Astrocyte (in vitro differentiated cells and primary cell): ENCODE measurements around the gene GAPT. TPM values are rescaled to one million over a fixed set of nuclear protein-coding genes. Genes with fewer than 3 reads are reported as not detected.

Experiments
- DNase-seq: peaks from one replicate; pipeline ENCODE4 v3.0.0-alpha.2; 2010; ENCODE audit warnings: low read depth
- FAIRE-seq: peaks from 2 replicates; lab custom pipeline; 2011; peaks lifted over from hg19 to GRCh38; lab: Jason Lieb, UNC
- H2AFZ ChIP-seq: 2 replicates; pipeline ENCODE4 v1.6.0; 2012; ENCODE audit warnings: low read depth, low read length, inconsistent platforms
- H3K27ac ChIP-seq: 2 replicates; pipeline ENCODE4 v1.5.1; 2011; ENCODE audit warnings: low read depth, low read length, inconsistent platforms
- H3K27me3 ChIP-seq: 2 replicates; pipeline ENCODE4 v1.6.0; 2011; ENCODE audit warnings: low read length, inconsistent platforms; ENCODE audit not compliant: insufficient read depth
- H3K36me3 ChIP-seq: 2 replicates; pipeline ENCODE4 v1.5.1; 2011; ENCODE audit warnings: low read length, inconsistent platforms; ENCODE audit not compliant: insufficient read depth
- H3K4me1 ChIP-seq: 2 replicates; pipeline ENCODE4 v1.5.1; 2011; ENCODE audit warnings: low read length, inconsistent platforms; ENCODE audit not compliant: insufficient read depth
- H3K4me2 ChIP-seq: 2 replicates; pipeline ENCODE4 v1.6.0; 2012; ENCODE audit warnings: low read length, inconsistent platforms
- H3K4me3 ChIP-seq: 2 replicates; pipeline ENCODE4 v1.5.1; 2011; ENCODE audit warnings: low read depth, mild to moderate bottlenecking, low read length, inconsistent platforms; ENCODE audit not compliant: insufficient read depth
- H3K79me2 ChIP-seq: 2 replicates; pipeline ENCODE4 v1.6.0; 2012; ENCODE audit warnings: mild to moderate bottlenecking, low read length, inconsistent platforms; ENCODE audit not compliant: insufficient read depth
- H3K9ac ChIP-seq: 2 replicates; pipeline ENCODE4 v1.6.0; 2012; ENCODE audit warnings: mild to moderate bottlenecking, low read length, inconsistent platforms
- H3K9me3 ChIP-seq: 2 replicates; pipeline ENCODE4 v1.5.1; 2012; ENCODE audit warnings: low read depth, mild to moderate bottlenecking, low read length, inconsistent platforms; ENCODE audit not compliant: insufficient read depth
- H4K20me1 ChIP-seq: 2 replicates; pipeline ENCODE4 v1.6.0; 2012; ENCODE audit warnings: low read length, inconsistent platforms; ENCODE audit not compliant: insufficient read depth
- H3K27ac Mint-ChIP-seq: one replicate; pipeline ENCODE4 v1.8.0; 2021; ENCODE audit warnings: mild to moderate bottlenecking, mixed read lengths; ENCODE audit not compliant: unreplicated experiment
- H3K27me3 Mint-ChIP-seq: one replicate; pipeline ENCODE4 v1.8.0; 2021; ENCODE audit warnings: low read depth, mixed read lengths; ENCODE audit not compliant: unreplicated experiment
- H3K36me3 Mint-ChIP-seq: one replicate; pipeline ENCODE4 v1.8.0; 2021; ENCODE audit warnings: low read depth, mixed read lengths; ENCODE audit not compliant: unreplicated experiment
- H3K4me1 Mint-ChIP-seq: one replicate; pipeline ENCODE4 v1.8.0; 2021; ENCODE audit warnings: low read depth, mixed read lengths; ENCODE audit not compliant: unreplicated experiment
- H3K4me3 Mint-ChIP-seq: one replicate; pipeline ENCODE4 v1.8.0; 2021; ENCODE audit warnings: mild to moderate bottlenecking, moderate library complexity, mixed read lengths; ENCODE audit not compliant: unreplicated experiment
- H3K9me3 Mint-ChIP-seq: one replicate; pipeline ENCODE4 v1.8.0; 2021; ENCODE audit warnings: mild to moderate bottlenecking, mixed read lengths; ENCODE audit not compliant: unreplicated experiment
- EZH2 ChIP-seq: IDR thresholded peaks from 2 replicates; pipeline ENCODE4 v1.6.1; 2012; ENCODE audit warnings: mild to moderate bottlenecking, low read length, inconsistent platforms; ENCODE audit not compliant: insufficient read depth
- total RNA-seq: library from RNA; stranded (reverse); gene quantifications from 2 replicates; pipeline ENCODE4 v1.2.1, GENCODE V29; 2021
- TF ChIP-seq, protein P1 (sequence below): IDR thresholded peaks from 2 replicates; pipeline ENCODE4 v1.5.1; 2011; ENCODE audit warnings: low read depth, mild to moderate bottlenecking, inconsistent platforms, low read length, moderate library complexity; ENCODE audit not compliant: insufficient read depth

The GAPT gene
- total RNA-seq, 1 donor from 2014 or later: not detected

DNA sequence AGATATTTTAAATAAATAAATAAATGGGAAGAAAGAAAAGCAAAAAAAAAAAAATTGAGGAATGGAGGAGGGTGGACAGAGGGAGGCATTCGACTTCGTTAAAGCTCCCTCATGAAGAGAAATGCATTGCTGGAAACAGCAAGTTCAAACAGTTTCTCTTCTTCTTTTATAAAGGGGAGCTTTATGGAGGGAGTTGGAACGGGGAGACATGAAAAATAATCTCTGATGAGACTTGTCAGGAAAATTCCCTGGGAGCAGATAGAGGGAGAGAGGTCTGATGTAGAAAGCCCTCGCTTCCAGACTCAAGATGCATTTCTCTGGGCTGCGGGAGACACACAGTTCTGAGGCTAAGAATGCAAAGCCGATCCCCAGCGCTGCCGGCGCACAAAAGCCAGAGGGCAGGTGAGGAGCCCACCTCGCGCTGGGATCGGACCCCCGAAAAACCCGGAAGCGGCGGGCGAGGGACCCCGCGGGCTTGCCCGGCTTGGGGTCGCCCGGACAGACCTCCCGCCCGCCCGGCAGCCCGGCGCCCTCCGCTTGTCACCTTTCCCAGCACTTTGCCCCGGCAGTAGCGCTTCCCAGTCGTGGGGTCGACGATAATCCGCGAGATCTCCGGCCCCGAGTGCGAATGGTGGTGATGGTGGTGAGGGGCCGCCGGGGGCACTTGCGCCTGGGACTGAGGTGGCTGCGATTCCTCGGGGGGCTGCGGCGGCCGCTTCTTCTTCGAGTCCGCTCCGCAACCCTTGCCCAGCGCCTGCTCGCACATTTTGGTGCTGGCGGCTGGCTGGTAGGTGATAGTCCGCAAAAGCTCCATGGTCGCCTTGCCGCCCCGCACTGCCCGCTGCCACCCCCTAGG lies 31.9 kb upstream of the GAPT start:
- Histone ChIP-seq H3K4me1 (peaks cover 26% of the 10 kb centered on the region), H3K9ac (peak overlapping the region; percentile 99), H3K27me3 (no peaks in the 10 kb centered on the region), H3K27ac (peak overlapping the region; percentile 94), H3K36me3 (peaks cover 45% of the 10 kb centered on the region), H4K20me1 (peaks cover 54% of the 10 kb centered on the region), H3K4me3 (peak overlapping the region; percentile 97), H3K9me3 (no peaks in the 10 kb centered on the region), H3K4me2 (peak overlapping the region; percentile 90), H3K79me2 (peaks cover 55% of the 10 kb centered on the region), H2AFZ (no peak overlapping the region)
- Mint-ChIP-seq H3K27me3 (no peaks in the 10 kb centered on the region), H3K4me1 (peaks cover 32% of the 10 kb centered on the region), H3K27ac (peak overlapping the region; percentile 90), H3K9me3 (peaks cover 2% of the 10 kb centered on the region), H3K36me3 (peaks cover 37% of the 10 kb centered on the region), H3K4me3 (peak overlapping the region; percentile 97)
- DNase-seq (no peak), FAIRE-seq (no peak)
- TF ChIP-seq, protein P1, sequence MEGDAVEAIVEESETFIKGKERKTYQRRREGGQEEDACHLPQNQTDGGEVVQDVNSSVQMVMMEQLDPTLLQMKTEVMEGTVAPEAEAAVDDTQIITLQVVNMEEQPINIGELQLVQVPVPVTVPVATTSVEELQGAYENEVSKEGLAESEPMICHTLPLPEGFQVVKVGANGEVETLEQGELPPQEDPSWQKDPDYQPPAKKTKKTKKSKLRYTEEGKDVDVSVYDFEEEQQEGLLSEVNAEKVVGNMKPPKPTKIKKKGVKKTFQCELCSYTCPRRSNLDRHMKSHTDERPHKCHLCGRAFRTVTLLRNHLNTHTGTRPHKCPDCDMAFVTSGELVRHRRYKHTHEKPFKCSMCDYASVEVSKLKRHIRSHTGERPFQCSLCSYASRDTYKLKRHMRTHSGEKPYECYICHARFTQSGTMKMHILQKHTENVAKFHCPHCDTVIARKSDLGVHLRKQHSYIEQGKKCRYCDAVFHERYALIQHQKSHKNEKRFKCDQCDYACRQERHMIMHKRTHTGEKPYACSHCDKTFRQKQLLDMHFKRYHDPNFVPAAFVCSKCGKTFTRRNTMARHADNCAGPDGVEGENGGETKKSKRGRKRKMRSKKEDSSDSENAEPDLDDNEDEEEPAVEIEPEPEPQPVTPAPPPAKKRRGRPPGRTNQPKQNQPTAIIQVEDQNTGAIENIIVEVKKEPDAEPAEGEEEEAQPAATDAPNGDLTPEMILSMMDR: no peak
- TF ChIP-seq EZH2: no peak

DNA sequence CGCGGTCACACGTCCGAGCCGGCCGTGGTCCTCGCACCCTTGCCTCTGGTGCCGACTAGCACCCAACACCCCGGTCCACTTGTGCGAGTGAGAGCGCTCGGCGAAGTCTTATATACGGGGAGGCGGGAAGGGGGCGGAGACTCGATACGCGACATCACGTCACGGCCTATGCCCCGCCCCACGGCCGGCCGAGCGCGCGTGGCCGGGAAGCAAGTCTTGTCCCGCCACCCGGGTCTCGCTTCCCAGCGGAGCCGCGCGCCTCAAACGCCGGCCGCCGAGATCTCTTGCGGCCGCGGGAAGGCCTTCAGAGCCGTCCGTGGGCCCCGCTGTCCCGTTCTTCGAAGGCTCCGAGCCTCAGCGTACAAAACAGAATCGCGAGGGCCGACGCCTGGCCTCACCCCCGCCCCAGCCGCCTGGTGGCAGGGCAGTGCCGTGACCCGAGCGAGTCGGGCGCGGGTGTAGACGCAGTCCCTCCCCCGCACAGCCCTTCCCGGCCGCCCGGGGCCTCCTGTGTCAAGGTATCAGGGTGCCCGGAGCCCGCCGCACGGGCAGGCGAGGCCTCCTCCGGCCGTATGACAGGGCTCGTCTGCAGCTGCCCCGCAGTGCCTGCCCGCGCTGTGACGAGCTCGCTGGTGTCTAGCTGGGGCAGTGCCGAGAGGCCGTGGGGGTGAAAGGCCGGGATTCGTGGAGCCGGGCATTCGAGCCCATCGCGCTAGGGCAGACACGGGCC lies 31.1 kb upstream of the GAPT start, which contains the start of gene PLK2:
Gene PLK2 (minus strand): TSS at position 85 of the 730 bp plus-strand sequence. CDS start 127 bp downstream, outside the sequence.
- H3K79me2 ChIP-seq: peaks cover 47% of the 10 kb centered on the region
- H3K27ac ChIP-seq: peak within 1 kb of the TSS; percentile 94
- no peaks in the 10 kb centered on the region for H3K27me3 ChIP-seq
- peak within 1 kb of the TSS; percentile 90 for H3K4me2 ChIP-seq
- Mint-ChIP-seq H3K27ac (peak within 1 kb of the TSS; percentile 96), H3K4me1 (peaks cover 25% of the 10 kb centered on the region), H3K36me3 (peaks cover 29% of the 10 kb centered on the region), H3K4me3 (peak within 1 kb of the TSS; percentile 97), H3K9me3 (peaks cover 2% of the 10 kb centered on the region), H3K27me3 (no peaks in the 10 kb centered on the region)
- peaks cover 37% of the 10 kb centered on the region for H3K36me3 ChIP-seq
- H3K9ac ChIP-seq: peak within 1 kb of the TSS; percentile 99
- H4K20me1 ChIP-seq: peaks cover 46% of the 10 kb centered on the region
- H2AFZ ChIP-seq: peak within 1 kb of the TSS; percentile 83
- peak within 1 kb of the TSS; percentile 97 for H3K4me3 ChIP-seq
- peaks cover 21% of the 10 kb centered on the region for H3K4me1 ChIP-seq
- FAIRE-seq (no peak), DNase-seq (peak; percentile 83)
- TF ChIP-seq, protein P1: no peak
- TF ChIP-seq EZH2: no peak
- no peaks in the 10 kb centered on the region for H3K9me3 ChIP-seq
